Dedifferentiated amniotic fluid mesenchymal stem cell (primary cell): ENCODE measurements around the gene EIF3L.

Source experiments
- DNase-seq: peaks from one replicate; pipeline ENCODE4 v3.0.0-alpha.2; 2016; ENCODE audit errors: extremely low spot score

Gene EIF3L

GRCh38 chr22:37926771-37927636 lies 77.8 kb downstream of the EIF3L start:
- no peak for DNase-seq

GRCh38 chr22:37927637-37927936 lies 78.4 kb downstream of the EIF3L start:
- no peak for DNase-seq

GRCh38 chr22:37929390-37929789 lies 80.2 kb downstream of the EIF3L start:
- DNase-seq, result no peak

DNA sequence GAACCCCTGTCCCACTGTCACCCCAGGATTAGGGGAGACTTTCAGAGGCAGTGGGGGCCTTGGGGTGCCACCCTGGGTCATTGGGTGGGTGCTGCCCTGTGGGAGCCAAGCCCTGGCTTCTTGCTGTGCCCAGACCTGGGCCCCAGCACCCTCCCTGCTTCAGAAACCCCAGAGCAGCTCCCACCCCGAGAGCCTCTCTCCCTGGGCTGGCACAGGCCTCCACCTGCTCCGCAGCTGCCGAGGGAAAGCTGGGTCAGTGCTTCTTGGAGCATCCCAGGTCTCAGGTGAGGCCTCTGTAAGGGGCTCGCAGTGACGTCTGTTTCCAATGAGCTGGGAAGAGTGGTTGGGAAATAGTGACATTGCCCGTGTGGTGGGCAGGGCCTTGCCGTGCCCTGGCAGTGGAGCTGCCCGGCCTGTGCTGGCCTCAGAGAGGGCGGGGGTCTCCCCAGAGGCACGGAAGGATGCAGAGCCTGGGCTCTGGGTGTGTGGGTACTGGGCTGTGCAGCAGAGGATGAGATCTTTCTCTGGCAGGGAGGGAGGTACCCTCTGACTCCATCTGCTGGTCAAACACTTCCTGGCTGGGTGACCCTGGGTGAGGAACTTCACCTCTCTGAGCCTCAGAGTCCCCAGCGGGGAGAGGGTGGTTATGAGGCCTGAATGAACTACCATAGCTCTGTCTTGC lies 81.2 kb downstream of the EIF3L start:
- no peak for DNase-seq

- DNase-seq, result no peak
Observed at GRCh38 chr22:37930952-37931440, 81.8 kb downstream of the EIF3L start.

GRCh38 chr22:37931893-37932389 lies 82.7 kb downstream of the EIF3L start:
- no peak for DNase-seq

DNA sequence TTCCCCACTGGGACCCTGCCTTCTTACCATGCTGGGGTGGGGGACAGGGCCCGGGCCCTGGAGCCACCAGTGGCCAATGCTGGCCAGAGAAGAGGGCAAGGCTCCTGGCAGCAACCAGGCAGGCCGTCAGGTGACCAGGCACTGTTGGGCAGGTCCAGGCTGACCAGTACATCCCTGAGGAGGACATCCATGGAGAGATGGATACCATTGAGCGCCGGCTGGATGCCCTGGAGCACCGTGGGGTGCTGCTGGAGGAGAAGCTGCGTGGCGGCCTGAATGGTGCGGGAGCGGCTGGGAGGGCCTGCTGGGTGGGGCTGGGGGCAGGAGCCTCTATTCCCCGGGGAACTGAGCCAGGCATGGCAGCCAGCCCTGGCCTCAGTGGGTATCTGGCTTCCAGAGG lies 83.2 kb downstream of the EIF3L start:
- no peak for DNase-seq

GRCh38 chr22:37932821-37933578 lies 83.8 kb downstream of the EIF3L start:
- no peak for DNase-seq

- peak; percentile 78 for DNase-seq
Observed at GRCh38 chr22:37933711-37934376, 84.6 kb downstream of the EIF3L start.
